DND-41 (cell line): ENCODE data around the gene KDM1A.

Source experiments
- ATAC-seq: fragments of 200-7000 bp; cut with Tn5 transposase; 3 replicates; pipeline ENCODE4 v1.9.1; 2021; ENCODE audit warnings: low read depth; ENCODE audit not compliant: insufficient read depth
- DNase-seq: peaks from one replicate; pipeline ENCODE4 v3.0.0-alpha.2; 2020
- H2AFZ ChIP-seq: 2 replicates; pipeline ENCODE4 v1.6.0; 2012; ENCODE audit warnings: low read depth, low read length
- H3K27ac ChIP-seq: 2 replicates; pipeline ENCODE4 v1.5.1; 2012; ENCODE audit warnings: low read length, inconsistent platforms
- H3K27me3 ChIP-seq: fragments of 200-600 bp; sonication (generic); 2 replicates; pipeline ENCODE4 v1.6.0; 2012; ENCODE audit warnings: low read length, mild to moderate bottlenecking, inconsistent platforms; ENCODE audit not compliant: insufficient read depth, poor library complexity
- H3K36me3 ChIP-seq: 2 replicates; pipeline ENCODE4 v1.5.1; 2012; ENCODE audit warnings: low read length, inconsistent platforms; ENCODE audit not compliant: insufficient read depth
- H3K4me1 ChIP-seq: 2 replicates; pipeline ENCODE4 v1.5.1; 2012; ENCODE audit warnings: mild to moderate bottlenecking, low read length; ENCODE audit not compliant: insufficient read depth
- H3K4me2 ChIP-seq: 2 replicates; pipeline ENCODE4 v1.6.0; 2012; ENCODE audit warnings: mild to moderate bottlenecking, moderate library complexity, low read length, inconsistent platforms; ENCODE audit not compliant: insufficient read depth
- H3K4me3 ChIP-seq, 2 experiments: fragments of 200-600 bp in 1 of 2; shearing (Covaris generic) in 1 of 2; 2 replicates each; pipeline ENCODE4 v1.5.1; 2012 to 2016; ENCODE audit warnings: inconsistent platforms in 2 of 2, low read length in 2 of 2, mild to moderate bottlenecking in 2 of 2, low read depth in 1 of 2, moderate library complexity in 1 of 2
- H3K79me2 ChIP-seq: 2 replicates; pipeline ENCODE4 v1.6.0; 2012; ENCODE audit warnings: low read length, inconsistent platforms; ENCODE audit not compliant: insufficient read depth
- H3K9ac ChIP-seq: 2 replicates; pipeline ENCODE4 v1.6.0; 2012; ENCODE audit warnings: low read depth, mild to moderate bottlenecking, inconsistent platforms, low read length, moderate library complexity
- H3K9me3 ChIP-seq: 2 replicates; pipeline ENCODE4 v1.5.1; 2012; ENCODE audit warnings: low read length, moderate library complexity, mild to moderate bottlenecking, inconsistent platforms; ENCODE audit not compliant: insufficient read depth, severe bottlenecking
- H4K20me1 ChIP-seq: 2 replicates; pipeline ENCODE4 v1.6.0; 2012; ENCODE audit warnings: low read length; ENCODE audit not compliant: insufficient read depth
- CTCF ChIP-seq: IDR thresholded peaks from 2 replicates; pipeline ENCODE4 v1.5.1; 2012; ENCODE audit warnings: borderline replicate concordance, low read length, moderate library complexity, mild to moderate bottlenecking; ENCODE audit not compliant: poor library complexity, severe bottlenecking; ENCODE audit errors: extremely low read depth
- EZH2 ChIP-seq: IDR thresholded peaks from 3 replicates; pipeline ENCODE4 v1.6.1; 2012; ENCODE audit warnings: borderline replicate concordance, low read depth, mild to moderate bottlenecking, moderate library complexity, low read length, inconsistent platforms; ENCODE audit not compliant: severe bottlenecking

The KDM1A gene

GRCh38 chr1:23044035-23044434 lies 24.8 kb downstream of the KDM1A start:
- ATAC-seq (no peak), DNase-seq (no peak)
- Histone ChIP-seq H3K9ac (no peak overlapping the region), H3K4me1 (no peaks in the 10 kb centered on the region), H3K4me2 (no peak overlapping the region), H3K27me3 (no peaks in the 10 kb centered on the region), H4K20me1 (peaks cover 65% of the 10 kb centered on the region; the same call in 1 of the 2 replicates), H3K27ac (no peak overlapping the region), H3K79me2 (peaks cover 94% of the 10 kb centered on the region), H2AFZ (no peak overlapping the region), H3K4me3 (no peak overlapping the region), H3K9me3 (no peaks in the 10 kb centered on the region), H3K36me3 (peaks cover 29% of the 10 kb centered on the region; the same call in 1 of the 2 replicates)
- TF ChIP-seq CTCF (no peak), EZH2 (no peak)

- DNase-seq (no peak), ATAC-seq (no peak)
- Histone ChIP-seq H4K20me1 (peaks cover 41% of the 10 kb centered on the region; the same call in 1 of the 2 replicates), H3K79me2 (peaks cover 81% of the 10 kb centered on the region), H3K4me2 (no peak overlapping the region), H3K9ac (no peak overlapping the region), H3K36me3 (peaks cover 60% of the 10 kb centered on the region), H3K27ac (no peak overlapping the region), H3K4me1 (no peaks in the 10 kb centered on the region), H3K4me3 (no peak overlapping the region), H2AFZ (no peak overlapping the region), H3K9me3 (no peaks in the 10 kb centered on the region), H3K27me3 (no peaks in the 10 kb centered on the region)
- TF ChIP-seq EZH2, result no peak
- TF ChIP-seq CTCF, result no peak
These were observed 30.9 kb downstream of the KDM1A start for GRCh38 chr1:23050201-23050600.

GRCh38 chr1:23051290-23051909 lies 32.1 kb downstream of the KDM1A start:
- H3K27ac ChIP-seq, result no peak overlapping the region
- ATAC-seq, result no peak
- no peak overlapping the region for H3K9ac ChIP-seq
- H3K4me1 ChIP-seq, result no peaks in the 10 kb centered on the region
- DNase-seq, result no peak
- H3K4me3 ChIP-seq, result no peak overlapping the region
- H3K4me2 ChIP-seq, result no peak overlapping the region
- H3K9me3 ChIP-seq, result no peaks in the 10 kb centered on the region
- H3K36me3 ChIP-seq, result peaks cover 60% of the 10 kb centered on the region
- H4K20me1 ChIP-seq, result peaks cover 31% of the 10 kb centered on the region; the same call in 1 of the 2 replicates
- no peaks in the 10 kb centered on the region for H3K27me3 ChIP-seq
- no peak overlapping the region for H2AFZ ChIP-seq
- no peak for TF ChIP-seq EZH2
- no peak for TF ChIP-seq CTCF
- peaks cover 69% of the 10 kb centered on the region for H3K79me2 ChIP-seq

GRCh38 chr1:23057301-23057700 lies 38.0 kb downstream of the KDM1A start:
- TF ChIP-seq EZH2 (no peak), CTCF (no peak)
- peaks cover 13% of the 10 kb centered on the region; the same call in 1 of the 2 replicates for H4K20me1 ChIP-seq

More at GRCh38 chr1:23057301-23057700, 38.0 kb downstream of the KDM1A start:
- Histone ChIP-seq H3K9ac (no peak overlapping the region), H3K27ac (no peak overlapping the region), H3K36me3 (peaks cover 91% of the 10 kb centered on the region), H2AFZ (no peak overlapping the region), H3K4me3 (no peak overlapping the region), H3K4me1 (no peaks in the 10 kb centered on the region), H3K79me2 (peaks cover 17% of the 10 kb centered on the region), H3K27me3 (no peaks in the 10 kb centered on the region), H3K4me2 (no peak overlapping the region), H3K9me3 (no peaks in the 10 kb centered on the region)
- ATAC-seq (no peak), DNase-seq (no peak)
